Common myeloid progenitor, CD34-positive (primary cell): Measurements from ENCODE around the gene CKAP5.

ENCODE experiments used
- CTCF ChIA-PET: fragments of 350-600 bp; sonication (Branson Sonifier 250); formaldehyde crosslinking; loops from one replicate; lab custom pipeline; 2021; ENCODE audit warnings: antibody characterized with exemption; lab: Charles Lee
- POLR2A ChIA-PET: fragments of 350-600 bp; sonication (Branson Sonifier 250); formaldehyde crosslinking; loops from one replicate; lab custom pipeline; 2021; ENCODE audit warnings: antibody characterized with exemption; lab: Charles Lee
- DNase-seq, 3 donors: peaks; one replicate each; pipeline versions ENCODE4 v3.0.0 to v3.0.0-alpha.2; 2013
- H3K27ac ChIP-seq, 2 experiments: 1 replicate in 1 of 2; 2 replicates in 1 of 2; pipeline ENCODE4 v1.7.0; 2013; ENCODE audit warnings: inconsistent platforms in 2 of 2, low read length in 2 of 2, mild to moderate bottlenecking in 2 of 2, low read depth in 1 of 2, moderate library complexity in 1 of 2; ENCODE audit not compliant: severe bottlenecking in 2 of 2, insufficient read depth in 1 of 2, poor library complexity in 1 of 2
- H3K27me3 ChIP-seq, 5 experiments: replicated peaks in 2 of 5; 1 replicate in 3 of 5; 2 replicates in 2 of 5; pipeline versions ENCODE4 v1.6.1 to v1.7.0; 2013; ENCODE audit warnings: low read length in 4 of 5, mild to moderate bottlenecking in 2 of 5, moderate library complexity in 2 of 5, inconsistent platforms in 1 of 5; ENCODE audit not compliant: insufficient read depth in 5 of 5, control insufficient read depth in 4 of 5
- H3K36me3 ChIP-seq, 4 experiments: 1 replicate in 2 of 4; 2 replicates in 2 of 4; pipeline versions ENCODE4 v1.6.1 to v1.7.0; 2013; ENCODE audit warnings: low read length in 3 of 4, control low read depth in 1 of 4, mild to moderate bottlenecking in 1 of 4; ENCODE audit not compliant: control insufficient read depth in 4 of 4, insufficient read depth in 4 of 4
- H3K4me1 ChIP-seq, 4 experiments: 1 replicate in 3 of 4; 2 replicates in 1 of 4; pipeline versions ENCODE4 v1.6.1 to v1.7.1; 2013; ENCODE audit warnings: low read length in 3 of 4, mild to moderate bottlenecking in 3 of 4, control low read depth in 1 of 4, inconsistent platforms in 1 of 4, moderate library complexity in 1 of 4; ENCODE audit not compliant: control insufficient read depth in 4 of 4, insufficient read depth in 4 of 4; ENCODE audit errors: control extremely low read depth in 1 of 4
- H3K4me3 ChIP-seq, 7 experiments: 1 replicate in 4 of 7; 2 replicates in 3 of 7; pipeline versions ENCODE4 v1.5.1 to v1.7.0; 2013; ENCODE audit warnings: mild to moderate bottlenecking in 7 of 7, low read length in 6 of 7, moderate library complexity in 6 of 7, inconsistent platforms in 2 of 7, low read depth in 2 of 7, control low read depth in 1 of 7; ENCODE audit not compliant: insufficient read depth in 4 of 7, control insufficient read depth in 1 of 7; ENCODE audit errors: extremely low read depth in 1 of 7
- H3K9me3 ChIP-seq, 5 experiments: 1 replicate in 4 of 5; 2 replicates in 1 of 5; pipeline versions ENCODE4 v1.6.1 to v1.7.1; 2013; ENCODE audit warnings: low read length in 4 of 5, mild to moderate bottlenecking in 2 of 5, inconsistent platforms in 1 of 5, low read depth in 1 of 5, moderate library complexity in 1 of 5; ENCODE audit not compliant: control insufficient read depth in 4 of 5, insufficient read depth in 2 of 5; ENCODE audit errors: control extremely low read depth in 1 of 5
- WGBS: methylation state at CpG from one replicate; pipeline ENCODE4 v1.1.5; 2013; ENCODE audit not compliant: insufficient coverage; 5-methylcytosine and 5-hydroxymethylcytosine counted together

The CKAP5 gene

GRCh38 chr11:46838501-46838900, 7.6 kb downstream of the CKAP5 start:
- Histone ChIP-seq H3K36me3 (peaks cover 0 to 10% (median under 1%) of the 10 kb centered on the region in 4 experiments), H3K4me1 (peaks cover 0 to 6% (median 0%) of the 10 kb centered on the region in 4 experiments), H3K27me3 (no peaks in the 10 kb centered on the region), H3K9me3 (no peaks in the 10 kb centered on the region), H3K27ac (no peak overlapping the region), H3K4me3 (no peak overlapping the region)
- DNase-seq: no peak
- ChIA-PET POLR2A (no interaction called here), CTCF (interaction anchor here (0.8 kb wide), 1 partner anchor 324 kb away, joined by 3 read pairs; no protein-coding TSS in a partner anchor)
- 100% methylated on average over 1 of the region's 6 CpGs for WGBS

DNA sequence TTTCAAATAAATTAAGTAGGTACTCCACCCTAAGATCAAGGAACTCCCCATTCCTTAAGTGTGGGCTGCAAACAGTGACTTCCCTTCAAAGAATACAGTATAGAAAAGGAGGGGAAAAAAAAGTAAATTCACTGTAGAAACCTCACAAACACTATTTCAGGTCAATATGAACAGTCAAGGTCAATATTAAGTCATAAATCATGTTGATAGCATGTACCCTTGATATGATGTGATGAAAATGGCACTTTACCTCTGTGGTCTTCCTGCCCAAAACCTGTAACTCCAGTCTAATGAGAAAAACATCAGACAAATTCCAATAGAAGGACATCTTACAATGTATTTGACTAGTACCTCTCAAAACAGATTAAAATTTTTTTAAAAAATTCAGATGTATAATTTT, 8.2 kb downstream of the CKAP5 start:
- Histone ChIP-seq H3K36me3 (peaks cover 0 to 10% (median 1%) of the 10 kb centered on the region in 4 experiments), H3K27me3 (no peaks in the 10 kb centered on the region), H3K4me3 (no peak overlapping the region), H3K9me3 (no peaks in the 10 kb centered on the region), H3K27ac (no peak overlapping the region), H3K4me1 (peaks cover 0 to 7% (median 0%) of the 10 kb centered on the region in 4 experiments)
- ChIA-PET CTCF (no interaction called here), POLR2A (no interaction called here)
- DNase-seq: no peak

DNA sequence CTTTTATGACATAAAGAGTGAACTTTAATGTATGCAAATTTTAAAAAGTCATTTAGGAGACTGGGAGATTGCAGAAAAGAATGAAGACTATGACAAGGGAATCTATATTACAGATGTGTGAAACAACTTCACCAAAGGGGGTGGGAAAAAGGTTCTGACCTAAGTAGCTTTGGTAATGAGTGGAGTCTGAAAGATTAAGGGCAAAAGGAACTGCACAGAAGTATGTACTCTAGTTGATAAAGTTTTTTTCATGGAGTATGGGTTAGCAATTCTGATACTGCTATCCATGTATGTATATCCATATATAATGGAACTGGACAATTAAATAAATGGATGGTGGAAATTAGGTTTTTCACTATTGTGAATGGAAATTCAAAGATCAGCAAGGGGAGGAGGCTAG, 9.2 kb downstream of the CKAP5 start:
- no peaks in the 10 kb centered on the region for H3K9me3 ChIP-seq

DNA sequence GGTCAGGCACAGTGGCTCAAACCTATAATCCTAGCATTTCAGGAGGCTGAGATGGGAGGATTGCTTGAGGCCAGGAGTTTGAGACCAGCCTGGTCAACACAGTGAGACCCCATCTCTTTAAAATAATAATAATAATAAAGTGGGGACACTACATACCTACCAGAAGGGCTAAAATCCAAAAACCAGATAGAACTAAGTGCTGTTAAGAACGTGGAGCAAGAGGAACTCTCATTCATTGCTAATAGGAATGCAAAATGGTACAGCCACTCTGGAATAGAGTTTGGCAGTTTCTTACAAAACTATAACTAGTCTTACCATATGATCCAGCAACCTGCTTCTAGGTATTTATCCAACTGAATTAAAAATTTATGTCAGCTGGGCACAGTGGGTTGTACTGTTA, 9.6 kb downstream of the CKAP5 start:
- H3K4me3 ChIP-seq: no peak overlapping the region
- H3K4me1 ChIP-seq: peaks cover 0 to 7% (median 0%) of the 10 kb centered on the region in 4 experiments
- no CpG with 5 or more reads among the region's 1 CpG for WGBS
- H3K9me3 ChIP-seq: no peaks in the 10 kb centered on the region
- peaks cover 0 to 5% (median 2%) of the 10 kb centered on the region in 4 experiments for H3K36me3 ChIP-seq
- no peaks in the 10 kb centered on the region for H3K27me3 ChIP-seq
- POLR2A ChIA-PET: no interaction called here
- no peak for DNase-seq
- CTCF ChIA-PET: no interaction called here
- no peak overlapping the region for H3K27ac ChIP-seq

More for the DNA sequence above, 9.2 kb downstream of the CKAP5 start:
- POLR2A ChIA-PET: no interaction called here
- Histone ChIP-seq H3K4me3 (no peak overlapping the region), H3K27ac (no peak overlapping the region), H3K36me3 (peaks cover 0 to 5% (median 2%) of the 10 kb centered on the region in 4 experiments), H3K27me3 (no peaks in the 10 kb centered on the region), H3K4me1 (peaks cover 0 to 7% (median 0%) of the 10 kb centered on the region in 4 experiments)
- DNase-seq: no peak
- CTCF ChIA-PET: no interaction called here

DNA sequence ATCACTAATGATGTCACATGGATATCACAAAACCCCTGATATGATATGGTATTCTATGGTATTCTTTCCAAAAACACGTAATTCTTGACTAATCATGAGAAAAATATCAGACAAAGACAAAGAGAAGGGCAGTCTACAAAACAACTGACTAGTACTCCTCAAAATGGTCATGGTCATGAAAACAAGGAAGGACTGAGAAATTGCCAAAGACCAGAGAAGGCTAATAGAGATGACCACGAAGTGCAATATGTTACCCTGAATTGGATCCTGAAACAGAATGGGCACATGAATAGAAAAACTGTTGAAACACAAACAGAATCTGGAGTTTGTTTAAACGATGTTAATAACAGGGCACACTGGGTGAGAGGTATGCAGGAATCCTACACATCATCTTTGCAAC, 10.2 kb downstream of the CKAP5 start:
- no peaks in the 10 kb centered on the region for H3K9me3 ChIP-seq
- H3K4me3 ChIP-seq: no peak overlapping the region
- 100% methylated on average over 1 of the region's 3 CpGs for WGBS
- H3K4me1 ChIP-seq: peaks cover 0 to 7% (median 0%) of the 10 kb centered on the region in 4 experiments
- no peak for DNase-seq
- CTCF ChIA-PET: interaction anchor here (1.2 kb wide), 1 partner anchor 9 kb away, joined by 3 read pairs; no protein-coding TSS in a partner anchor
- H3K27ac ChIP-seq: no peak overlapping the region
- POLR2A ChIA-PET: interaction anchor here (0.7 kb wide), 1 partner anchor 44 kb away, joined by 5 read pairs; no protein-coding TSS in a partner anchor
- H3K27me3 ChIP-seq: no peaks in the 10 kb centered on the region
- peaks cover 0 to 5% (median 2%) of the 10 kb centered on the region in 4 experiments for H3K36me3 ChIP-seq

DNA sequence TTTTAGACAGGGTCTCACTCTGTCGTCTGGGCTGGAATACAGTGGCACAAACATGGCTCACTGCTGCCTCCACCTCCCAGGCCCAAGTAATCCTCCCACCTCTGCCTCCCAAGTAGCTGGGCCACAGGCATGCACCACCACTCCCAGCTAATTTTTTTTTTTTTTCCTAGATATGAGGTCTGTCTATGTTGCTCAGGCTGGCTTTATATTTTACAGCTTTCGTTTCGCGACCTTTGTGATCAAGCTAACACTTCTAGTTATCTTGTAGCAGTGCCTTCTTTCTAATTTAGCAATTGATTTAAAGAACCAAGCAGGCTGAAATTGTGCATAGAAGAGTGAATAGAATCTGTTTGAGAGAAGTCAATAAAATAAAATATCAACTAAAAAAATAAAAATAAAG, 11.3 kb downstream of the CKAP5 start:
- Histone ChIP-seq H3K4me1 (peaks cover 0 to 7% (median 0%) of the 10 kb centered on the region in 4 experiments), H3K27ac (peak overlapping the region in 1 of 2 experiments; percentile 1), H3K36me3 (peaks cover 0 to 5% (median 0%) of the 10 kb centered on the region in 4 experiments), H3K4me3 (no peak overlapping the region), H3K9me3 (no peaks in the 10 kb centered on the region), H3K27me3 (no peaks in the 10 kb centered on the region)
- ChIA-PET CTCF (interaction anchor here (0.6 to 1.2 kb wide), 2 partner anchors 10 to 1022 kb away, joined by 3 read pairs; no protein-coding TSS in a partner anchor), POLR2A (interaction anchor here (0.7 kb wide), 1 partner anchor 23 kb away, joined by 4 read pairs; no protein-coding TSS in a partner anchor)
- 88% methylated on average over 1 of the region's 4 CpGs for WGBS
- DNase-seq: no peak

DNA sequence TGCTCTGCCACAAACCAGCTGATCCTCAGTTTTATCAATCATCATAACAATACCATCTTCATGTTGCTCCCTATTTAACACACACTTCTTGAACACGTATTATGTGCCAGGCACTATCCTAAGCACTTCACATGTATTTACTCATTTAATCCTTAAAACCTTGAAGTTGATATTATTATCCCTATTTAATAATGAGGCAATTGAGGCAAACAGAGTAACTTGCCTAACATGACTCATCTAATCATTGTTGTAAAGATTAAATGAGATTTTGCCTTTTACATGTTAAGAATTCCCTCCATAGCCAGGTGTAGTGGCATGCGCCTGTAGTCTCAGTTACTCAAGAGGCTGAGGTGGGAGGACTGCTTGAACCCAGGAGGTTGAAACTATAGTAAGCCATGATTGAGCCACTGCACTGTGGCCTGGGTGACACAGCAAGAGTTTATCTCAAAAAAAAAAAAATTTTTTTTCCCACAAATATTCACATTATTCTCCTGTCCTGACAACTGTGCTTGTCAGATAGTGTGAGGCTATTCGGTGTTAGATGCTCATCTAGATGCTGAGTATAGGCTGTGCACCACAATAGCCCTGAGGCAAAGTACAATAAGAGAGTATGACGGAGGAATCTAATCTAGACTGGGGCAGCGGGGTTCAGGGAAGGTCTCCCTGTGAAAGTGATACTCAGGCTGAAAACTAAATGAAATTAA, 13.4 kb downstream of the CKAP5 start:
- 80% methylated on average over 2 of the region's 5 CpGs for WGBS
- H3K4me1 ChIP-seq: peaks cover 0 to 5% (median 0%) of the 10 kb centered on the region in 4 experiments
- ChIA-PET POLR2A (no interaction called here), CTCF (interaction anchor here (0.6 kb wide), 1 partner anchor 378 kb away, joined by 3 read pairs; no protein-coding TSS in a partner anchor)
- H3K27me3 ChIP-seq: no peaks in the 10 kb centered on the region
- H3K36me3 ChIP-seq: peaks cover 0 to 3% (median 0%) of the 10 kb centered on the region in 4 experiments
- no peaks in the 10 kb centered on the region for H3K9me3 ChIP-seq
- DNase-seq: peak in 2 of 3 donors; percentile 21 to 52
- no peak overlapping the region for H3K27ac ChIP-seq
- no peak overlapping the region for H3K4me3 ChIP-seq
